OCI-LY7 (cell line): Measurements from ENCODE around the gene PLPPR2. TPM values are rescaled to one million over a fixed set of nuclear protein-coding genes. Genes with fewer than 3 reads are reported as not detected.

Experiments used
- BruUV-seq: library from RNA; stranded (reverse); fragments of 400-500 nt; replicated peaks from 2 replicates; lab custom pipeline; 2021; lab: Mats Ljungman, UMichigan
- CTCF ChIA-PET: fragments of 300-600 bp; sonication (Branson Sonifier 250); formaldehyde crosslinking; loops from one replicate; lab custom pipeline; 2022; ENCODE audit warnings: antibody characterized with exemption; ENCODE audit not compliant: unreplicated experiment; lab: Charles Lee
- POLR2A ChIA-PET: fragments of 300-600 bp; sonication (Branson Sonifier 250); formaldehyde crosslinking; loops from one replicate; lab custom pipeline; 2022; ENCODE audit warnings: antibody characterized with exemption; lab: Charles Lee
- DNase-seq: peaks from one replicate; pipeline ENCODE4 v3.0.0-alpha.2; 2015; ENCODE audit warnings: low spot score
- H2AFZ ChIP-seq: fragments of 200-600 bp; sonication (generic), shearing (Covaris generic); 2 replicates; pipeline ENCODE4 v1.6.1; 2014; ENCODE audit warnings: mild to moderate bottlenecking, antibody characterized with exemption, low read length, moderate library complexity
- H3K27ac ChIP-seq: fragments of 200-600 bp; sonication (generic); 2 replicates; pipeline ENCODE4 v1.5.1; 2014; ENCODE audit warnings: mixed run types, low read depth, mild to moderate bottlenecking, moderate library complexity, low read length, inconsistent platforms; ENCODE audit not compliant: poor library complexity, severe bottlenecking
- H3K36me3 ChIP-seq: fragments of 200-600 bp; sonication (generic); 2 replicates; pipeline ENCODE4 v1.6.1; 2014; ENCODE audit warnings: mild to moderate bottlenecking, antibody characterized with exemption, low read length, moderate library complexity, mixed read lengths; ENCODE audit not compliant: insufficient read depth
- H3K4me1 ChIP-seq: fragments of 200-600 bp; sonication (generic); 2 replicates; pipeline ENCODE4 v1.5.1; 2014; ENCODE audit warnings: mild to moderate bottlenecking, low read length; ENCODE audit not compliant: insufficient read depth, poor library complexity, severe bottlenecking
- H3K4me2 ChIP-seq: fragments of 200-600 bp; sonication (generic); 2 replicates; pipeline ENCODE4 v1.6.1; 2014; ENCODE audit warnings: mild to moderate bottlenecking, low read length
- H3K4me3 ChIP-seq: fragments of 200-600 bp; sonication (generic); 2 replicates; pipeline ENCODE4 v1.5.1; 2014; ENCODE audit warnings: mild to moderate bottlenecking, low read depth, low read length; ENCODE audit not compliant: poor library complexity, severe bottlenecking
- H3K79me2 ChIP-seq: fragments of 200-600 bp; sonication (generic); 2 replicates; pipeline ENCODE4 v1.6.1; 2016; ENCODE audit warnings: low read depth, mild to moderate bottlenecking, low read length, moderate library complexity, mixed read lengths; ENCODE audit not compliant: insufficient read depth
- H3K9me2 ChIP-seq: fragments of 200-600 bp; sonication (generic); 2 replicates; pipeline ENCODE4 v1.6.1; 2016; ENCODE audit warnings: mild to moderate bottlenecking, low read length, mixed read lengths; ENCODE audit not compliant: insufficient read depth
- H3K9me3 ChIP-seq: fragments of 200-600 bp; sonication (generic); 2 replicates; pipeline ENCODE4 v1.6.1; 2014; ENCODE audit warnings: mild to moderate bottlenecking, mixed run types, low read length, mixed read lengths
- H4K20me1 ChIP-seq: fragments of 200-600 bp; sonication (generic); 2 replicates; pipeline ENCODE4 v1.6.1; 2014; ENCODE audit warnings: mild to moderate bottlenecking, antibody characterized with exemption, low read length, moderate library complexity, mixed read lengths; ENCODE audit not compliant: insufficient read depth
- EZH2phosphoT487 ChIP-seq: fragments of 200-600 bp; sonication (generic); IDR thresholded peaks from 2 replicates; pipeline ENCODE4 v1.6.1; 2018; ENCODE audit warnings: low read depth, borderline replicate concordance, mild to moderate bottlenecking, mixed run types, antibody characterized with exemption, low read length, moderate library complexity, mixed read lengths
- intact Hi-C: fragments of 100-400 bp; cut with micrococcal nuclease; formaldehyde crosslinking; loops from one replicate; pipeline ENCODE4 v1.10.0; 2022; ENCODE audit not compliant: unreplicated experiment
- total RNA-seq, 2 experiments: library from RNA; depleted of rRNA in 1 of 2; stranded (reverse); fragments of >200 nt in 1 of 2; shearing (Covaris generic) in 1 of 2; gene quantifications; 2 replicates each; pipeline ENCODE4 v1.2.3, GENCODE V29; 2014 to 2022
- TF ChIP-seq, protein P1 (sequence below): fragments of 200-600 bp; sonication (generic); conservative IDR thresholded peaks from 2 replicates; pipeline ENCODE4 v1.5.1; 2014; ENCODE audit warnings: mild to moderate bottlenecking, antibody characterized with exemption, low read length, moderate library complexity, mixed read lengths

PLPPR2 gene
- total RNA-seq, 2 experiments from 2014 or later, result 0.88 to 3.6 TPM

DNA sequence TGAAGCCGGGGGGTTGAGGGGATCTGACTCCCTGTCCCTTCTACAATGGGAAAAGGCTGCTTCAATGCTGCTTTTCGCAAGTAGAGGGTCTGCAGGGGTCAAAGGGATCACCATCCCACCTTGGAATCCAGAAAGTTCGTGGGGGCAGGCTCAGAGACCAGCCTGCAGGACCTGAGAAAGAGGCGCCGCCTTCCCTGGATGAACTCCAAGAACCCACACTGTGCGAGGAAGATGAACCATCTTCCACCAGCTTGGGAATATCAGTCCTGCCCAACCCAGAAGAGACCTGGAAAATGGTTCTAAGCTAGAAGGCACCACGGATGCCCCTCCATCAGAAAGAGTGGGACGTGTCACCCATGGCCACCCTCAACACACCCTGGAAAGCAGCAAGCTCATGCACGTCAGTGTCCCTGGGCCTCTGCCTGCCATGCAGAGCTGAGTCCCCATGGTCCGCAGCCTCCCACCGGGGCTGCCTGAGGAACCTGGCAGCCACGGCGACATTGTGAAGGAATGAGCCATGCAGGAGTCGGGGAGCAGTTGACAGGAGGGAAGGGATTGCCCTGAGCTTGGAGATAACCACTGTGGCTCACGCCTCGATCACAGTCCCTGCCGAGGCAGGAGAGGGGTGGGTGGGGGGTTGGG lies 30.4 kb upstream of the PLPPR2 start:
- ChIA-PET POLR2A (no interaction called here), CTCF (no interaction called here)
- no peaks in the 10 kb centered on the region for H3K9me3 ChIP-seq
- no peaks in the 10 kb centered on the region for H3K79me2 ChIP-seq
- H3K4me3 ChIP-seq, result no peak overlapping the region
- H3K9me2 ChIP-seq, result no peaks in the 10 kb centered on the region
- H3K4me1 ChIP-seq, result peaks cover 14% of the 10 kb centered on the region
- H4K20me1 ChIP-seq, result no peaks in the 10 kb centered on the region
- TF ChIP-seq, protein P1, sequence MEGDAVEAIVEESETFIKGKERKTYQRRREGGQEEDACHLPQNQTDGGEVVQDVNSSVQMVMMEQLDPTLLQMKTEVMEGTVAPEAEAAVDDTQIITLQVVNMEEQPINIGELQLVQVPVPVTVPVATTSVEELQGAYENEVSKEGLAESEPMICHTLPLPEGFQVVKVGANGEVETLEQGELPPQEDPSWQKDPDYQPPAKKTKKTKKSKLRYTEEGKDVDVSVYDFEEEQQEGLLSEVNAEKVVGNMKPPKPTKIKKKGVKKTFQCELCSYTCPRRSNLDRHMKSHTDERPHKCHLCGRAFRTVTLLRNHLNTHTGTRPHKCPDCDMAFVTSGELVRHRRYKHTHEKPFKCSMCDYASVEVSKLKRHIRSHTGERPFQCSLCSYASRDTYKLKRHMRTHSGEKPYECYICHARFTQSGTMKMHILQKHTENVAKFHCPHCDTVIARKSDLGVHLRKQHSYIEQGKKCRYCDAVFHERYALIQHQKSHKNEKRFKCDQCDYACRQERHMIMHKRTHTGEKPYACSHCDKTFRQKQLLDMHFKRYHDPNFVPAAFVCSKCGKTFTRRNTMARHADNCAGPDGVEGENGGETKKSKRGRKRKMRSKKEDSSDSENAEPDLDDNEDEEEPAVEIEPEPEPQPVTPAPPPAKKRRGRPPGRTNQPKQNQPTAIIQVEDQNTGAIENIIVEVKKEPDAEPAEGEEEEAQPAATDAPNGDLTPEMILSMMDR, result no peak
- TF ChIP-seq EZH2phosphoT487, result no peak
- no peak overlapping the region for H3K4me2 ChIP-seq
- no peak overlapping the region for H3K27ac ChIP-seq
- no TSS peak for BruUV-seq
- H3K36me3 ChIP-seq, result no peaks in the 10 kb centered on the region
- no peak for DNase-seq
- no peak overlapping the region for H2AFZ ChIP-seq
- intact Hi-C loops, result no loop called here

DNA sequence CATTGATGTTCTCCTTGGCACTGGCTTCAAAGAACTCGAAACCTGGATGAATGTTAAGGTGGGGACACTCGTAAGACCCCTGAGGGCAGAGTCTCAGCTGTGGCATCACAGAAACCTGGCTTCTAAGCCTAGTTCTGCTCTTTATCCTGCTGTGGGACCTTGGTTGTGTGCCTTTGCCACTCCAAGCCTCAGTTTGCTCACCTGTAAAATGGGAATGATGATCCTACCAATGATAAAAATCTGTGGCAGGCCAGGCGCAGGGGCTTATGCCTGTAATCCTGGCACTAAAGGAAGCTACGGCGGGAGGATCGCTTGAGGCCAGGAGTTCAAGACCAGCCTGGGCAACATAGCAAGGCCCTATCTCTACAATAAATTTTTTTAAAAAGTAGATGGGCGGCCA lies 29.7 kb upstream of the PLPPR2 start:
- Histone ChIP-seq H3K4me3 (no peak overlapping the region), H3K4me2 (no peak overlapping the region), H3K9me3 (no peaks in the 10 kb centered on the region), H3K27ac (no peak overlapping the region), H3K9me2 (no peaks in the 10 kb centered on the region), H3K36me3 (no peaks in the 10 kb centered on the region), H2AFZ (no peak overlapping the region), H3K4me1 (peaks cover 11% of the 10 kb centered on the region), H4K20me1 (no peaks in the 10 kb centered on the region), H3K79me2 (no peaks in the 10 kb centered on the region)
- CTCF ChIA-PET, result no interaction called here
- intact Hi-C loops, result no loop called here
- TF ChIP-seq, protein P1, result no peak
- no peak for DNase-seq
- no TSS peak for BruUV-seq
- POLR2A ChIA-PET, result no interaction called here

DNA sequence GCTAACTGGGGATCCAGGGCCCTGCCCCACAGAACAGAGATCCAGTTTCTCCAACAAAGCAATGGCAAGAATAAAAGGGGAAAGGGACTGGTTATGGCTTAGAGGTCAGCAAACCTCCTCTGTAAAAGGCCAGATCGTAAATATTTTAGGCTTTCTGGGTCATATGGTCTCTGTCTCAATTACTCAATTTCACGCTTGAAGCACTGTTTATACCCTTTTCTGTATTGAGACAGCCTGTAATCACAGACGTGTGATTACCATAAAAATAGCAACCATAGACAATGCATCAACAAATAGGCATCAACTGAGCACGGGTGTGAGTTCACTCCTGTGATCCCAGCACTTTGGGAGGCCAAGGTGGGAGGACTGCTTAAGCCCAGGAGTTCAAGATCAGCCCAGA lies 25.1 kb upstream of the PLPPR2 start:
- POLR2A ChIA-PET, result no interaction called here
- no TSS peak for BruUV-seq
- no peaks in the 10 kb centered on the region for H4K20me1 ChIP-seq

More for the DNA sequence above, 25.1 kb upstream of the PLPPR2 start:
- Histone ChIP-seq H3K9me3 (no peaks in the 10 kb centered on the region), H3K36me3 (no peaks in the 10 kb centered on the region), H3K4me3 (no peak overlapping the region), H3K9me2 (no peaks in the 10 kb centered on the region), H3K79me2 (no peaks in the 10 kb centered on the region), H3K27ac (no peak overlapping the region), H3K4me1 (no peaks in the 10 kb centered on the region), H2AFZ (no peak overlapping the region), H3K4me2 (no peak overlapping the region)
- intact Hi-C loops, result no loop called here
- TF ChIP-seq EZH2phosphoT487, result no peak
- TF ChIP-seq, protein P1, result no peak
- DNase-seq, result no peak
- CTCF ChIA-PET, result no interaction called here
